GM18873 (cell line): ENCODE results near the gene MYPOP.
"Not testable (repeated sequence)": the region's sequence is repeated elsewhere in the genome, so short reads cannot be mapped to it uniquely, and the experiment has no call there.

Experiments used
- ATAC-seq: cut with Tn5 transposase; IDR thresholded peaks from one replicate; pipeline ENCODE4 v1.9.1; 2021; ENCODE audit warnings: mild to moderate bottlenecking, moderate library complexity, moderate number of reproducible peaks; ENCODE audit not compliant: unreplicated experiment, low FRiP score

MYPOP gene

DNA sequence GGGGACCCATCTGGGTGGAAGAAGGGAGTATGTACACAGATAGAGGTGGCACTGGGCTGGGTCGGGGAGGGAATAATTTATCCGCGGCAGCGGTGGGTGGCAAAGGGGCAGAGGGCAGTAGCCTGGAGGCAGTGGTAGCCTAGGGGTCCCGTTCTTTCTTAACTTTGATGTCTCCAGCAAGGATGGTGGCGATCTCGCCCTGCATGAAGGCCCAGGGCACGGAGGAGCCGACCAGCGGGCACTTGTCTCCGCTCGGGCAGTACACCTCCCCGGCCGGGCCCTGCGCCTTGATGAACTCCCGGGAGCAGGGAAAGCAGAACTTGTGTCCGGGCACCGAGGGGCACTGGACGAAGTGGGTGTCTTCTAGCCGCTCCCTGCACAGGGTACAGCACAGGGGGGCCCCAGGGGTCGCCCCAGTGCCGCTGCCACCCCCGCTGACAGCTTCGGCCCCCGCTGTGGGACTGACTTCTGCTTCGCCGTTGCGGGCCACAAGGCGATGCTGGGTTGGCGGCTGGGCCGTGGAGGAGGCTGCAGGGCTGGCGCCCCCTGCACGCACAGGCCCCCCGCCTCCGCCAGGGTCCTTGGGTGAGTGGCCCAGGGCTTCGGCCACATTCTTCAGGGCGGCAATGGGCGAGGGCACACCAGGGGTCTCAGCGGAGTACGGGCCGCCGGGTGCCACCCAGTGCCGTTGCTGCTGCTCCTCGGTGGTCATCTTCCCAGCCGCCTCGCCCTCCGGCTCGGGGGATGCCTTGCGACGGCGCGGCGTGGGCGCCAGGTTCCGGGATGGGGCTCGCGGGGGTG is 18.3 kb downstream of the MYPOP start:
- no peak for ATAC-seq

DNA sequence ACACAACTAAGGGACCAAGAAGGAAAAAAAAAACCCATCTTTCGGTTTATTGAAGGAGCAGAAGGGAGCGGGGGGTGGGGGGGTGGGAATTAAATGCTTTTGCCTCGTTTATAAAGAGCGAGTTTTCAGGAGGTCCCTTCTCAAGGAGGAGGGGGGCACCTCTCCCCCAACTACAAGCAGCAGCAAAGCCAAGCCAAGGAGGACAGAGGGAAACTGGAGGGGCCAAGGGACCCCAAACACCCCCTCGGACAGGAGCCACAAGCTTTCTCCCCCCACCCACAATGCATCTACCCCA is 18.9 kb downstream of the MYPOP start:
- no peak for ATAC-seq

DNA sequence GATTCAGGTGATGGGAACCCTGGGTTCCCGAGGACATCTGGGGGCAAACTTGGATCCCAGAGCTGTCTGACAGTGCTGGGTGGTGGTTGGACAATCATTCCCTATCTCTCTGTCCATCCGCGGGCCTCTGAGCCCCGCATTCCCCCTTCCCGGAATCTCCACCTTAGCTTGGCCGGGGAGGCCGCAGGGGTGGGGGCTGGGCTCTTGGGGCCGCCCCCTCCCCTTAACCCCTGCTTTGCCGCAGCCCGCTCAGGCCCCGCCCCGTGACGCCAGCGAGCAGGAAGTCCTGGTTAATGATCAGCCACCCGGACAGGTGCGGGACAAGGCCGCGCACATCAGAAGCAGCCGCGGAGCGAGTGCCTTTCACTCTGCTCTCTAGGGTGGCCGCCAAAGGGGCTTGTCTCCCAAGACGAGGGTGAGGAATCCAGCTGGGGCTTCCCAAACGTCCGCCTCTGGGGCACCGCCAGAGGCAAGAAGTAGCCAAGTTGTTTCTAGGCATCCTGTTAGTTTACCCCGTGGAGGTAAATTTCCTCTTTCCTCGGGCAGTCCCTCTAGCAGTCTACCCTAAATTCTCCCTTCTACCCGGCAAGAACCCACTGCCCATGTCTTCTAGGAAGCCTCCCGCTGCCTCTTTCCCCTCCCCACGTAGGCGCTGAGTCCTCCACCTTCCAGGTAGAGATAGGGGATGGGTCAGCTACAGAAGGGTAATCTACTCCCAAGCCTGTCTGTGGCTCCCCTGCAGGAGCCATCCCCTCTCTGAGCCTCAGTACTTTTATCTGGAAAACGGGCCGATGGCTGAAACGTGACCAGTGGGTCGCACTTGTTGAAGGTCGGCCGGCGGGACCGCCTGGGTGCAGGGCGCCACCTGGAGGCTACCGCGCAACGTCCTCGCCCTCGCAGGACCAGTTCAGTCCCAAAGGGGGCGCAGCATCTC is 19.5 kb downstream of the MYPOP start:
- ATAC-seq, result no peak

DNA sequence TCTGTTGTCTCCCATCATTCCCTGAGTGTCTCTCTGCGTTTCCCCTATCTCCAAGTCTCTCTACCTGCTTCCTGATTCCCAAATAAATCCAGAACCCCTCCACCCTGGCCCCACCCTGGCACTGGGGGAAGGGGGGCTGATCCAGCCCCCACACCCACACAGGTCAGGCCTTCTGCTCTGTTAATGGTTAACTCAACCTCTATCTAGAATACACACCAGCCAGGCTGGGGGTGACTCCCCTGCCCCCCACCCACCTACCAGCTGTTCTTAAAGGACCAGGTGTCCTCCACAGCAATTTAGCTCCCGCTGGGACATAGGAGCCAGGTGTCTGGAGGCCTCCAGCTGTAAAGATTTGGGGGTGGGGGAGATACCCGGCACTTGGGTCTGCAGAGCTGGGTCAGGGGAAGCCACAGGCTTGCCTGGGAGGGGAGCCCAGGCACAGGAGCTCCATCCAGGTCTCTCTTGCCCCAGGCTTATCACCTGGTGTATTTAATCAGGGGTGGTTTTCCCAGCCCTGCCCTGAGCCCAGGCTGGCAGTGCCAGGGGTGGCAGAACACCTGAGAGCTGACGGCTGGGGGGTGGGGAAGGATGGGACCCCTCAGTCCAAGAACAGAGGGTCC is 20.4 kb downstream of the MYPOP start:
- ATAC-seq, result no peak

DNA sequence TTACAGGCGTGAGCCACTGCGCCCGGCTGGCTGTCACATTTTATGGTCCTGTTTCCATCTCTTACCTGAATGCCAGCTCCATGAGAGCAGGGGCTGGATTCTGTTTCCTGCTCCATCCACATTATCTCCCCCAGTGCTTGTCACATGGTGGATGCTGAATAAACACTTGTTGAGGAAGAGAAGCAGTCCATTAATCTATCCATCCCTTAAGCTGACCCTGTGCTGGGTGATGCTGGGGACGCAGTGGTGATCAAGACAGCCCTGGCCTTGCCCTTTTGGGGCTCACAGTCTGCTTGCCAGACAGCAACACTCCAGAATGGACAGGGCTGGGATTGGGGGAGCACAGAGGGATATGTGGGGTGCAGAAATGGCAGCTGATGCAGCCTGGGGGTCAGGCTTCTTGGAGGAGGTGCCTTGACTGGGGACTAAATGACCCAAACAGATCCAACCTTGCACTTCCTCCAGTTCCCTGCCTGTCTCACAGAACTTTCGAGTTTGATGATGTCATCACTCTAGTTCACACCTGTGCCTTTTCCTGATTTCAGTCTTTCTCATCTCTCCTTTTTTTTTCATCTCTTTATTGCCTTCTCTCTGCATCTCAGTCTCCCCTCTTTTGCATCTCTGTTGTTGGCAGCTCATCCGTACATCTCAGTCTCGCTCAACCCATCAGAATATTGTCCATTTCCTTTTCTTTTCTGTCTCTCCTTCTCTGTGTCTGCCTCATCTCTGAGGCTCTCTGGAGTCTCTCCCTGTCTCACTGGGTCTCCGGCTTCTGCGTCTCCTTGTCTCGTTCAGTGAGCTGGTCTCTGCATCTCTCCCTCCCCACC is 21.1 kb downstream of the MYPOP start:
- ATAC-seq, result no peak

DNA sequence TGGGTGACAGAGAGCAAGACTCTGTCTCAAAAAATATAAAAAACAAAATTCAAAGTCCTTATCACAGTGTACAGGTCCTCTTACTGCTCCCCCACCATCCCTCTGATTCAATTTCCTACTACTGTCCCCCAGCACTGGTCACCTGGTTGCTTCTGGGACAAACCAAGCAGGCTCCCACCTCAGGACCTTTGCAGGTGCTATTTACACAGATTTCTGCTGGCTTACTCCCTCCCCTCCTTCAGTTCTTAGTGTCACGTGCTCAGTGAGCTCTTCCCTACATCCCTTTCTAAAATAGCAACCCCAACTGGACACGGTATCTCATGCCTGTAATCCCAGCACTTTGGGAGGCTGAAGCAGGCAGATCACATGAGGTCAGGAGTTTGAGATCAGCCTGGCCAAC is 22.4 kb downstream of the MYPOP start:
- no peak for ATAC-seq

DNA sequence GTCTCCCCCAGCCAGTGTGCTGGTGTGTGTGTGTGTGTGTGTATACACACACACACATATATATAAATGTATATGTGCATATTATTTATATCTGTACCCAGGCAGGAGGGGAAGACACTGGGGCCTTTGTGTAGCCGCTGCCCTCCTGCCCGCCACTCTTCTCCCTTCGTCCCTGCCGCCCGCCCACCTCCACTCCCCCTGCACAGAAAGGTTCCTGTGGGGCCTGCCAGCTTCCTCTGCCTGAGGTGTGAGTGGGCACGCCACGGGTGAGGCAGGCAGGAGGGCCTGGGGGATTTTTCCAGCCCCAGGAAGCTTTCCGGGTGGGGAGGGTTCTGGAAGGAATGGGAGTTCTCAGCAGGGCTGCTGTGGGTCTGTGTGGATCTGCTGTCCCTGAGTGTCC is 23.4 kb downstream of the MYPOP start:
- no peak for ATAC-seq

DNA sequence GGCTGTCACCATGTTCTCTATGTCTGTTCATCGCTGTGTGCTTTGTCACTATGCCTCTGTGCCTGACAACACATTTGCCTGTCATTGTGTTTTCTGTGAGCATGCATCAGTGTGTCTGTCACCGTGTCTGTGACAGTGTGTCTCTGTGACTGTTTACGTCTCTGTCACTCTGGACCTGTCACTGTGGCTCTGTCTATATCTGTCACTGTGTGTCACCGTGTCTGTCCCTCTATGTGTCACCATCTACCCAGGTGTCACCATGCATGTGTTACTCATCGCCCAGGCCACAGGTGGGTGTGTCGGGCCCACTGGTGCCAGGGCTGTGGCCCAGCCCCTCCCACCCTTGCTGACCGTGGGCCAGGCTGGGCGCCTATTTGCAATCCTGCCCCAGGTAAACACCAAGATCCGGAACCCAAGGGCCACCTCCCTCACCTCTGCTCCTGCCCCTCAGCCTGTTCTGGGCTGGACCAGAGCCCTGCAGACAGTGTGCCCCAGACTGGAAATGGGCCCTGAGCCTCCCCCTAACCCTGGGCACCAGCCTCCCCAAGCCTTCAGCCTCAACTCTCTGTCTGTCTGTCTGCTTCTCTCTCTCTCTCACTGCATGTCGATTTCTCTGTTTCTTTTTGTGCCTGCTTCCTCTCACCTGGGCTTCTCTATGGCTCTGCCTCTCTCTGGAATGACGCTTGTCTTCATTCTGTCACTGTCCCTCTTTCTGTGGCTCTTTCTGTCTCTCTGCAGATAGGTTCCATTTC is 24.2 kb downstream of the MYPOP start:
- no peak for ATAC-seq

DNA sequence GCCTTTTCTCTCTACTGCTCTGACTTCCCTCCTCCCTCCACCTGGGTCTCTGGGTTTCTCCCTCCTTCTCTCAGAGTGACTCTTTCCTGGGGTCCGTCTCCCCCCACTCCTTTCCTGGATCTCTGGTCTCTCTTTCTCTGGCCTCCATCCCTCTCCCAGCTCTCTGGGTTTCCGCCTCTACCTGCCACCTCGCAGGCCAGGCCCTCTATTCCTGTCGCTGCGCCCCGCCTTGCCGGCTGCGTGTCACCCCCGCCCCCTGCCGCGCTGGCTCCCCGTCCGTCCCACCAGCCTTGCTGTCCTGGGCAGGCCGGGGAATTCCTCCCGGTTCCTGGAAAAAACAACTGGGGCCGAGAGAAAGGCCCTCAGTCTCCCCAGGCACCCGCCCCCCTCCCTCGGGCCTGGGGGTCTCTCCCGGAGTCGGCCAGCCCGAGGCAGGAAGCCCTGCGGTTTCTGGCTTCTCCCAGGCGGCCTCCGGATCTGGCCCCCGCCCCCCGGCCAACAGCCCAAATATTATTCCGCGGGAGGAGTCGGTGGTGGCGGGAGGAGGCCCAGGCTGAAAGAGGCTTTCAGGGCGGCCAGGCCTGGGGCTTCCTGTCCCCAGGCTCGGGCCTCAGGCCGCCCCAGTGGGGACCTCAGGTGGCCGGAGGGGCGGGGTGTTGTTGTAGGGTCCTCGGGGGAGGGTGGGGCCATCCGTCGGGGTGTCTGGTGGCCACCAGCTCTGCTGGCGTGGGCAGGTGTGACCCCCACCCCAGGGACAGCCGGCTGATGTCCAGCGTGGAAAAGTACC is 25.8 kb downstream of the MYPOP start:
- no peak for ATAC-seq

DNA sequence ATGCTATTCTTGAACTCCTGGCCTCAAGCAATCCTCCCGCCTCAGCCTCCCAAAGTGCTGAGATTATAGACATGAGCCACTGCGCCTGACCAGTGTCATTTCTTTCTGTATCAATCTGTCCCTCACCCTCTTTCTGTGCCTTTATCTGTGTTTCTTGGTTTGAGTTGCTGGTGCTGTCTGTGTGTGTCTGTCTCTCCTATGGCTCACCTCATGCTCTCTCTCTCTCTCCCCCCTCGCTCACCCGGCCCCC is 26.3 kb downstream of the MYPOP start:
- ATAC-seq, result no peak

DNA sequence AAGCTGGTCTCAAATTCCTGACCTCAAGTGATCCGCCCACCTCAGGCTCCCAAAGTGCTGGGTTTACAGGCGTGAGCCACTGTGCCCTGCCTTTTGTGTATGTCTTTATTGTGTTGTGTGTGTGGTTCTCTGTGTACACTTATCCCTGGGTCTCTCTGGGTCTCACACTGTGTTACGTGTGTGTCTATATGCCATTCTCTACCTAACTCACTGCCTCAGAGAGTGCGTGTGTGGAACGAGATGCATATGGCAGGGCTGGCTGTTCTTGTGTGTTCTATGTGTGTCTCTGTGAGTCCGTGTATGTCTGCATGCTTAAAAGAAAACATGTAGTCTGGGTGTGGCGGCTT is 27.8 kb downstream of the MYPOP start:
- ATAC-seq, result no peak

DNA sequence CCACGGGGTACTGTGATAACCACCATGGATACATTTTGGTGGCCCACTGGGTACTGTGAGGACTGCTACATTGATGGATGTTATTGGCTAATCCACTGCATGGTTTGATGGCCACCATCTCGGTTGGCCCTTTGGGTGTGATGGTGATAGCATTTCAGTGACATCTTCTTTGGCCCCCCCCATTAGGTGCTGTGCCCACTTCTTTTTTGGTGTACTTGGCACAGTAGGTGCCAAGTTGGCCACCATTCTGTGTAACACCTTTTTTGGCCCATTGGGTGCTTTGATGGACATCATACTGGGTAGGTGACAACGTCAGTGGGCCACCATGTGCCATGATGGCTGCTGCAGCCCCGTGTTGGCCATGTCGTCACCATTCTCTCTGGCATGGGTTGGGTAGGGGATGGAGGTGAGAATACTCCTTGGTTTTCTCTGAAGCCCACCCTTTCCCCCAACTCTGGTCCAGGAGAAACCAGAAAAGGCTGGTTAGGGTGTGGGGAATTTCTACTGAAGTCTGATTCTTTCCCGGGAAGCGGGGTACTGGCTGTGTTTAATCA is 29.1 kb downstream of the MYPOP start:
- no peak for ATAC-seq

DNA sequence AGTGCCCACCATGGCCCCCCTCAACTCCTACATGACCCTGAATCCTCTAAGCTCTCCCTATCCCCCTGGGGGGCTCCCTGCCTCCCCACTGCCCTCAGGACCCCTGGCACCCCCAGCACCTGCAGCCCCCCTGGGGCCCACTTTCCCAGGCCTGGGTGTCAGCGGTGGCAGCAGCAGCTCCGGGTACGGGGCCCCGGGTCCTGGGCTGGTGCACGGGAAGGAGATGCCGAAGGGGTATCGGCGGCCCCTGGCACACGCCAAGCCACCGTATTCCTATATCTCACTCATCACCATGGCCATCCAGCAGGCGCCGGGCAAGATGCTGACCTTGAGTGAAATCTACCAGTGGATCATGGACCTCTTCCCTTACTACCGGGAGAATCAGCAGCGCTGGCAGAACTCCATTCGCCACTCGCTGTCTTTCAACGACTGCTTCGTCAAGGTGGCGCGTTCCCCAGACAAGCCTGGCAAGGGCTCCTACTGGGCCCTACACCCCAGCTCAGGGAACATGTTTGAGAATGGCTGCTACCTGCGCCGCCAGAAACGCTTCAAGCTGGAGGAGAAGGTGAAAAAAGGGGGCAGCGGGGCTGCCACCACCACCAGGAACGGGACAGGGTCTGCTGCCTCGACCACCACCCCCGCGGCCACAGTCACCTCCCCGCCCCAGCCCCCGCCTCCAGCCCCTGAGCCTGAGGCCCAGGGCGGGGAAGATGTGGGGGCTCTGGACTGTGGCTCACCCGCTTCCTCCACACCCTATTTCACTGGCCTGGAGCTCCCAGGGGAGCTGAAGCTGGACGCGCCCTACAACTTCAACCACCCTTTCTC is 30.1 kb downstream of the MYPOP start:
- no peak for ATAC-seq

DNA sequence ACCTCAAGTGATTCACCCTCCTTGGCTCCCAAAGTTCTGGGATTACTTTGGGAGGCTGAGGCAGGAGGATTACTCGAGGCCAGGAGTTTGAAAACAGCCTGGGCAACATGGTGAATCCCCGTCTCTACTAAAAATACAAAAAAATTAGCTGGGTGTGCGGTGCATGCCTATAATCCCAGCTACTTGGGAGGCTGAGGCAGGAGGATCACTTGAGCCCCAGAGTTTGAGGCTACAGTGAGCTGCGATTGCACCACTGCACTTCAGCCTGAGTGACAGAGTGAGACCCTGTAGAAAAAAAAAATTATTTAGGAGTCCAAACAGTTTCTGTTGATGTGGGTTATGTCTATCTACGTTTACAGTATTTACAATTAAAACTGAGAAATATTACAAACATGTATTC is 31.6 kb downstream of the MYPOP start:
- no peak for ATAC-seq

DNA sequence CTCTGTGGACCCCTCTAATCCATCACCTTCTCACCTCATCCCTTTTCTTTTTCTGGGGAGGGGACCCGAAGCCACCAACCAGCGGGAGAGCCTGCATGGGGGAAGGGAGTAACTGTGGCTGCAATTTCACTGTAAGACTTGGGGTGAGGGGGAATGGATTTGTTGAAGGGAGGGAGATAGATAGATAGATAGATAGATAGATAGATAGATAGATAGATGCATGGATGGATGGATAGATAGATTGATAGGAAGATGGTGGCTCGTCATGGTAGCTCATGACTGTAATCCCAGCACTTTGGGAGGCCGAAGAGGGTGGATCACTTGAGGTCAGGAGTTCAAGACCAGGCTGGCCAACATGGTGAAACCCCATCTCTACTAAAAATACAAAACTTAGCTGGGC is 35.2 kb downstream of the MYPOP start:
- ATAC-seq, result not testable (repeated sequence)

DNA sequence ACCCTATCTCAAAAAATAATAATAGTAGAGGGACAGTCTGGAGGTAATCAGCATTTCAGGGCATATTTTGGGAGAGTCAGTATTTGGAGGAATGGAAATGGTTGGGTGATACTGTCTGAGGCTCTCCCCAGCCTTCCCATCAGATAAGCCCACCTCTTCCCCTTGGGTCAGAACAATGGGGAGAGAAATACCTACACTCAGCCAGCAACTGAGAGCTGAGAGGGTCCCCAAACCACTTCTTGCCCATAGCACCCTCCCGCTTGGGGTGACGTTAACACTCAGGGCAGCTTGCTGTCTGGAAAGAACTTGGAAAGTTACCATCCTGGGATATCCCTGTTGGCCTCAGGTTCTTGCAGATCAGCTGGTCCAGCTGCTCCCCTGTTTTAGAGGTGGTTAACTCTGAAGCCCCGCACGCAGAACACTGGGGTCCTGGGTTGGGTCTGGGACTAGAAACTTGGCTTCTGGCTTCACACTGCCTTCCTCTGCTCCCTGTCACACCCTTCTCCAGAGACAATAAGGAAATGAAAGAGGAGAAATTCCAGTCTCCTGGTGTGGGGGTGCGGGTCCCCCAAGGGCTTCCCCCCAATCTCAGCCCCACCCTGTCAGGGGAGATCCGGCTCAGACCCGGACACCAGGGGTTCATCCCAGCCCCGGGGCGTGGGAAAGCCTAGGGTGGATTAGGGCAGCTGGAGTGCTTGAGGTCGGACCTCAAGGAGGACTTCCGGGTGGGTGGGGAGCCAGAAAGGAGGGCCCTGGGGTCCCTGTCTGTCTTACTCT is 35.8 kb downstream of the MYPOP start:
- ATAC-seq, result no peak

DNA sequence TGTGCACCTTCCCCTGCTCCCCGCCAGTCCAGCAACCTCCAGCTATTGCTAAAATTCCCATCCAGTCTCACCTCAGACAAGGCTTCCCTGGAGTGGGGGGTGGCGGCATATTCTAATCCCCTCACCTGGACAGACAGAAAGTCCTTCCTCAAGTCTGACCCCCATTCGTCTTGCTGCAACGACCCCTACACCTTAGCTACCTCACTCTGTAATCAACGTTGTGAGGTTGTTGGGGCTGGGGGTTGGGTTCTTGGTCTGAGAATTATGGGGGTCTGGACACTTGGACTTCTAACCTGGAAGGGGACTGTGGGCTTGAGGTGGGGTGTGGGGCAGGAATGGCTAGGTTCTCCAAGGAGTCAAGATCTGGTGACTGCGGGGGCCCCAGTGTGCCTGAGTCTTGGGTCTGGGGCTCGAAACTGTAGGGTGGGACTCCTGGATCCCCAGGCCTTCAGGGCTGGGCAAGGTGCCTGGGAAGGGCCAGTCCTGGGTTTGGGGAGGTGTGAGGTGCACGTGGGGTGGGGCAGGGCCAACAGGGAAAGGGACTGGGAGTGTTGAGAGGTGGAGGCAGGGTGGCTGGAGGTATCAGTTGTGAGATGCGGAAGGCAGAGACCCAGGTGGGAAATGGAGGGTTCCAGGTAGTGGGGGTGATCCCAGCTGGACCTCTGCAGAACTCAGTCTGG is 37.0 kb downstream of the MYPOP start:
- no peak for ATAC-seq
